ENCODE measurements around the gene SNCB.

The SNCB gene

DNA sequence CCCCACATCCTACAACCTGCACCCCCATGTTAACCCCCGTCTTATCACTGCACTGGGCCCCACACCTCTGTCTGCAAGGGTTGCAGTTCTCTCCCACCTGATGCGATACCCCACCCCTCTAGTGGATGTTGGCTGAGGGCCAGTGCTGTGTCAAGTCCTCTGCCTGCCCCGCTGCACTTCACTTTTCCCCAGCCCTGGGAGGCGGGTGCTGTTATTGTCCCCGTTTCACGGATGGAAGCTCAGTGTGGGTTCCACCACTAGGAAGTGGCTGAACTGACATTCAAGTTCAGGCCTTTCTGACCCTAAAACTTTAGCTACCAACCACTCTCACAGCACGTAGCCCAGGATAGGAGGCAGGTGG lies 3.5 kb downstream of the SNCB start:
- TF ChIP-seq CTCF (IDR thresholded peaks at IDR 0.05) = no peak
- Histone ChIP-seq H3K4me3 (ENCODE audit: low read depth in 1 of 2, low read length in 1 of 2) (no peak overlapping the region), H3K36me3 (no peaks in the 10 kb centered on the region), H3K27ac (no peak overlapping the region), H3K4me1 (ENCODE audit: control insufficient read depth in 1 of 2, insufficient read depth in 1 of 2, low read depth in 1 of 2, low read length in 1 of 2) (no peaks in the 10 kb centered on the region), H3K9me3 (no peaks in the 10 kb centered on the region), H3K27me3 (peaks cover 97% of the 10 kb centered on the region)

DNA sequence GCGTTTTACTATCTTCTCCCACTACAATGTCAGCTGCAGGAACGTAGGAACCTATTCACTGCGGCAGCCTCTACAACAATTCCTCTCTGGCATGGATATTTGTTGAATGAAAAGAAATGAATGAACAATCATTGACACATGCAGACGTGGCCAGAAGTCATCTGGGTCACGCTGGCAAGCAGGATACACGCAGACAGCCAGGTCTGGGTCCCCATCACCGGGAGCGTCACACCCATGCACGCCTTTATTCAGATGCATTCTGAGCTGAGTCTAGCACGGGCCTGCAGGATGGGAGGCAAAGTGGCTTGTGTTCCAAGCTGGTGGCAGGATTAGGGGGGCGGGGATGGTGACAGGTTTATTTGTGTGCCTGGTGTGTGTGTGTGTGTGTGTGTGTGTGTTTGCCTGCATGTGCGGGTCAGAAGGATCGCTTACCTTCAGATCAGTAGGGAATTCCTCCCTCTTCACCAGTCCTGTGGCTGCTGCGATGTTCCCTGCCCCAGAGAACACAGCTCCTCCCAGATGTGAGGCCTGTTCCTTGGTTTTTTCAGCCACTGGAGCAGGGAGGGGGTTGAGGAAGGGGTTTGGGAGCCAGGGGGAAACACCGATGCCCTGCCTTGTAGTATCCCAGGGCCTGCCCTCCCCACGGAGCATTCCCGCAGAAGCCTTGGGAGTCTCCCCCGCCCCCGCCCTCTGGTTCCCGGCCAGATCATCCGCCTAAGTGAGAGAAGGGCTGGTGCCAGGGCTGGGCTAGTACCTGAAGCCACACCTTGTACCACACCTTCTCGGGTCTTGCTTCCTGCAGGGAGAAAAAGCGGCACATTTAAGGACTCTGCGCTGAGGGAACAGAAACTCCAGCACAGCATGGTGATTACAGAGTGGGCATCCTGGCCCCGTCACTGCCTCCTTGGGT lies 4.1 kb downstream of the SNCB start:
- H3K4me3 ChIP-seq (ENCODE audit: low read depth in 1 of 2, low read length in 1 of 2) = no peak overlapping the region

DNA sequence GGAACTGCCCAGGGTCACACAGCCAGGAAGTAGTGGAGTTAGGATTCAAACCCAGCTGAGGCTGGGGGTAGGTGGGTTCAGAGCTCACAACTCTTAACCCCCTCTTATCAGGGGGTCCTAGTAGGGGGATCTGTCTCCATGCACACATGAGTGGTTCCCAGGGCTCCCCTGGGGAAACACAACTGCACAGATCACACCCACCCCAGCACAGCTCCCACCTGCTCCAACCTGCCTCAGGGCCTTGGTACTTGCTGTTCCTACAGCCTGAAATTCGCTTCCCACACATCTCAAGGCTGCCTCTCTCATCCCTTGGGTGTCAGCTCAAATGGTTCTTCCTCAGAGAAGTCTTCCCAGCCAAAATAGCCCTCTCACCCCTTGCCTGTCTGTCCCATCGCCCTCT lies 4.8 kb downstream of the SNCB start:
- no peak for TF ChIP-seq CTCF (IDR thresholded peaks at IDR 0.05)
- Histone ChIP-seq H3K4me1 (ENCODE audit: control insufficient read depth in 1 of 2, insufficient read depth in 1 of 2, low read depth in 1 of 2, low read length in 1 of 2) (no peaks in the 10 kb centered on the region), H3K27me3 (peaks cover 97% of the 10 kb centered on the region), H3K4me3 (ENCODE audit: low read depth in 1 of 2, low read length in 1 of 2) (no peak overlapping the region), H3K36me3 (no peaks in the 10 kb centered on the region), H3K27ac (no peak overlapping the region), H3K9me3 (no peaks in the 10 kb centered on the region)

More for the DNA sequence above, 4.1 kb downstream of the SNCB start:
- Histone ChIP-seq H3K9me3 (no peaks in the 10 kb centered on the region), H3K27ac (no peak overlapping the region), H3K27me3 (peaks cover 97% of the 10 kb centered on the region), H3K36me3 (no peaks in the 10 kb centered on the region), H3K4me1 (ENCODE audit: control insufficient read depth in 1 of 2, insufficient read depth in 1 of 2, low read depth in 1 of 2, low read length in 1 of 2) (no peaks in the 10 kb centered on the region)
- no peak for TF ChIP-seq CTCF (IDR thresholded peaks at IDR 0.05)

DNA sequence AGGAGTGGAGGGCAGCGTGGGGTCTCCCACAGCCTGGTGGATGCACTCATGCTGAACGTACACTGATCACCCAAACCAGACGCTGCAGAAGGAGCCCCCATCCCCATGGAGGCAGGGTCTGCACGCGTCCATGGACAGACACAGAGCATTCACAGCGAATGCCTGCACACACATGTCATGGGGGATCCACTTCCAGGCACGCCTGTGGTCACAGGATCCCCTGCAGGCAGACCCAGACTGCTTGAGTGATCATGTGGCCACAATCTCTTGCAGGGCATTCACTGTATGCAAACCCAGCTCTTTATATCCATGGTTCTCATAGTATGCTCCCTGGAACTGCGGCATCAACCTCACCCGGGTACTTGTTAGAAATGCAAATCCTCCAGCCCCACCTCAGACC lies 5.4 kb downstream of the SNCB start:
- Histone ChIP-seq H3K4me1 (ENCODE audit: control insufficient read depth in 1 of 2, insufficient read depth in 1 of 2, low read depth in 1 of 2, low read length in 1 of 2) (peaks cover 0 to 2% of the 10 kb centered on the region in 2 experiments), H3K9me3 (no peaks in the 10 kb centered on the region), H3K36me3 (no peaks in the 10 kb centered on the region), H3K27ac (no peak overlapping the region), H3K27me3 (peaks cover 97% of the 10 kb centered on the region), H3K4me3 (ENCODE audit: low read depth in 1 of 2, low read length in 1 of 2) (no peak overlapping the region)
- TF ChIP-seq CTCF (IDR thresholded peaks at IDR 0.05) = no peak

- Histone ChIP-seq H3K4me3 (ENCODE audit: low read depth in 1 of 2, low read length in 1 of 2) (no peak overlapping the region), H3K27me3 (peaks cover 97% of the 10 kb centered on the region), H3K4me1 (ENCODE audit: control insufficient read depth in 1 of 2, insufficient read depth in 1 of 2, low read depth in 1 of 2, low read length in 1 of 2) (peaks cover 0 to 10% of the 10 kb centered on the region in 2 experiments)
Measured at GRCh38 chr5:176624142-176624541, 6.2 kb downstream of the SNCB start.

More at GRCh38 chr5:176624142-176624541, 6.2 kb downstream of the SNCB start:
- H3K9me3 ChIP-seq = no peaks in the 10 kb centered on the region
- H3K27ac ChIP-seq = no peak overlapping the region
- no peaks in the 10 kb centered on the region for H3K36me3 ChIP-seq
- TF ChIP-seq CTCF (IDR thresholded peaks at IDR 0.05) = no peak

Measured in neutrophil (primary cell).